Colonic mucosa (tissue), 4 donors: ENCODE data around the gene MRPL22. TPM values are rescaled to one million over a fixed set of nuclear protein-coding genes. Genes with fewer than 3 reads are reported as not detected.

Source experiments
- DNase-seq: peaks from one replicate; pipeline ENCODE4 v3.0.0-alpha.2; 2020
- H3K27ac ChIP-seq: fragments of 200-600 bp; one replicate; pipeline ENCODE4 v1.8.0; 2021
- H3K27me3 ChIP-seq: fragments of 200-600 bp; one replicate; pipeline ENCODE4 v1.8.0; 2021
- H3K36me3 ChIP-seq: fragments of 200-600 bp; one replicate; pipeline ENCODE4 v1.8.0; 2021
- H3K4me1 ChIP-seq: fragments of 200-600 bp; one replicate; pipeline ENCODE4 v1.8.0; 2021; ENCODE audit warnings: mild to moderate bottlenecking
- H3K4me3 ChIP-seq: fragments of 200-600 bp; one replicate; pipeline ENCODE4 v1.8.0; 2021
- H3K9ac ChIP-seq, 2 donors: one replicate each; pipeline ENCODE4 v1.7.0; 2013; ENCODE audit warnings: control low read depth in 2 of 2, low read depth in 2 of 2, low read length in 2 of 2
- H3K9me3 ChIP-seq: fragments of 200-600 bp; one replicate; pipeline ENCODE4 v1.8.0; 2021
- CTCF ChIP-seq: fragments of 200-600 bp; IDR thresholded peaks from one replicate; pipeline ENCODE4 v1.8.0; 2022; ENCODE audit warnings: antibody characterized with exemption, mild to moderate bottlenecking
- intact Hi-C: fragments of 100-400 bp; cut with DNase I; formaldehyde crosslinking; loops from one replicate; pipeline ENCODE4 v1.14.1; 2022
- total RNA-seq, 2 donors: library from RNA; stranded (reverse); fragmentation: NEBNext Ultra II Directional in 1 of 2; extraction: Animal tissue kit (Norgen Biotek cat#: 25700) in 1 of 2; gene quantifications; one replicate each; pipeline ENCODE4 v1.2.1, GENCODE V29; 2021
- donor health status: healthy.
- donor health status: DM: no; HTN: no; CAD: no.
- donor health status: DM: no; HTN: no; CAD: no.

Gene MRPL22
- total RNA-seq, 2 donors from 2014 or later: 51.4 to 62.3 TPM

DNA sequence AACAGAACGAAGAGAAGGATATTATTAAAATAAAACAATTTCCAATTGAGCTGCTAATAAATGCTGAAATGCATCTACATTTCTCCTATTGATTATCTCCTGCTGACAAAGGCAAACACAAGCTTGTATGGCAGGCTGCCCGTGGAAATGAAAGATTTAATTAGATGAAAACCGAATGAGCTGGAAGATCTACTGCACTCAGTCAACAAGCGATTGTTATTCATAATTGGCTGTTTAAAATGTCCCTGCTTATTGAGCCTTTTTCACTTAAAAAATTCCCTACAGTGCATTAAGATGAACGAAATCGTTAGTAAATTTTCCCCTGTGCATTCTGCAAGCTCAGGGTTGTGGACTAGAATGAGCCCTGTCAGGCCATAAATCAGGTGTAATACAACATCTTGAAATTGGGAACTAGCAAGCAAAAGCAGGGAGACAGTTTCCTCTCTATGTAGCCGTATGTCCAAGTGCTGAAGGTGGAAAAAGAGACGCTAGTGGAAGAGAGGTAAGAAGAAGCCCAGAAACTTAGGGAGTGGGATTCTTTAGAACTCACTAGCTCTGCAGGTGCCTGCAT lies 44.2 kb downstream of the MRPL22 start:
- no peaks in the 10 kb centered on the region for H3K4me1 ChIP-seq
- no peaks in the 10 kb centered on the region for H3K9me3 ChIP-seq
- DNase-seq: no peak
- H3K27me3 ChIP-seq: no peaks in the 10 kb centered on the region
- H3K9ac ChIP-seq: no peak overlapping the region
- H3K36me3 ChIP-seq: no peaks in the 10 kb centered on the region
- H3K27ac ChIP-seq: no peak overlapping the region
- no peak overlapping the region for H3K4me3 ChIP-seq
- intact Hi-C loops: no loop called here
- TF ChIP-seq CTCF: no peak

- H3K4me1 ChIP-seq: no peaks in the 10 kb centered on the region
- no peak for TF ChIP-seq CTCF
- H3K27me3 ChIP-seq: no peaks in the 10 kb centered on the region
- intact Hi-C loops: no loop called here
- H3K36me3 ChIP-seq: no peaks in the 10 kb centered on the region
- H3K4me3 ChIP-seq: no peak overlapping the region
- H3K9me3 ChIP-seq: no peaks in the 10 kb centered on the region
- no peak overlapping the region for H3K9ac ChIP-seq
- H3K27ac ChIP-seq: no peak overlapping the region
- no peak for DNase-seq
Measured at GRCh38 chr5:154986151-154986550, 45.3 kb downstream of the MRPL22 start.

DNA sequence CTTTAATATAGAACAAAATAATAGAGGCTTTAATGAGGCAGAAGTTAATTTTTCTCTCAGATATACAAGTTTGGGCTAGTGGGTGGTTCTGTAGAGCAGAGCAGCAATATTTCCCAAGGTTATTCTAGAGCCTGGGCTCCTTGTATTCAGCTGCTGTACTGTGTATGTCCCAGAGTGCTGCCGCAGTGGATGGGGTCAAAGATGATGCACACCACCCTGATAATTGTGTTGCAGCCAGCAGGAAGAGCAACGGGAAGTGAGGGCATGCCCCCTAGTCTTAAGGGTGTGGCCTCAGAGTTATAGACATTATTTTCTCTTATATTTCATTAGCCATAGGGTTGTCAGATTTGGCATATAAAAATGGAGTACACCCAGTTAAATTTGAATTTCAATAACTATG lies 48.8 kb downstream of the MRPL22 start:
- H3K27ac ChIP-seq: no peak overlapping the region
- intact Hi-C loops: no loop called here
- TF ChIP-seq CTCF: no peak

GRCh38 chr5:154993461-154993860 lies 52.6 kb downstream of the MRPL22 start:
- intact Hi-C loops: no loop called here
- DNase-seq: no peak
- H3K4me3 ChIP-seq: no peak overlapping the region
- no peaks in the 10 kb centered on the region for H3K27me3 ChIP-seq
- no peak overlapping the region for H3K9ac ChIP-seq
- TF ChIP-seq CTCF: no peak
- H3K36me3 ChIP-seq: no peaks in the 10 kb centered on the region
- H3K9me3 ChIP-seq: no peaks in the 10 kb centered on the region
- no peak overlapping the region for H3K27ac ChIP-seq
- no peaks in the 10 kb centered on the region for H3K4me1 ChIP-seq

More for the DNA sequence above, 48.8 kb downstream of the MRPL22 start:
- no peaks in the 10 kb centered on the region for H3K9me3 ChIP-seq
- H3K4me3 ChIP-seq: no peak overlapping the region
- H3K36me3 ChIP-seq: no peaks in the 10 kb centered on the region
- H3K4me1 ChIP-seq: no peaks in the 10 kb centered on the region
- no peaks in the 10 kb centered on the region for H3K27me3 ChIP-seq
- H3K9ac ChIP-seq: no peak overlapping the region
- no peak for DNase-seq

GRCh38 chr5:154995679-154996078 lies 54.8 kb downstream of the MRPL22 start:
- no peak overlapping the region for H3K27ac ChIP-seq
- H3K4me3 ChIP-seq: no peak overlapping the region
- DNase-seq: no peak
- no peaks in the 10 kb centered on the region for H3K9me3 ChIP-seq
- no peaks in the 10 kb centered on the region for H3K27me3 ChIP-seq
- no peaks in the 10 kb centered on the region for H3K36me3 ChIP-seq
- no peak overlapping the region for H3K9ac ChIP-seq
- TF ChIP-seq CTCF: no peak
- intact Hi-C loops: no loop called here
- H3K4me1 ChIP-seq: no peaks in the 10 kb centered on the region

- no peak for DNase-seq
- intact Hi-C loops: no loop called here
- Histone ChIP-seq H3K4me1 (no peaks in the 10 kb centered on the region), H3K27me3 (no peaks in the 10 kb centered on the region), H3K9me3 (no peaks in the 10 kb centered on the region), H3K4me3 (no peak overlapping the region), H3K9ac (no peak overlapping the region), H3K27ac (no peak overlapping the region), H3K36me3 (no peaks in the 10 kb centered on the region)
- TF ChIP-seq CTCF: no peak
Measured at GRCh38 chr5:154997746-154998145, 56.9 kb downstream of the MRPL22 start.
